ENCODE data around the gene PPP1R1B. TPM values are rescaled to one million over a fixed set of nuclear protein-coding genes. Genes with fewer than 3 reads are reported as not detected.

The PPP1R1B gene
- total and polyA plus RNA-seq, 2 experiments from 2014 or later, result 3.4 to 5.4 TPM

DNA sequence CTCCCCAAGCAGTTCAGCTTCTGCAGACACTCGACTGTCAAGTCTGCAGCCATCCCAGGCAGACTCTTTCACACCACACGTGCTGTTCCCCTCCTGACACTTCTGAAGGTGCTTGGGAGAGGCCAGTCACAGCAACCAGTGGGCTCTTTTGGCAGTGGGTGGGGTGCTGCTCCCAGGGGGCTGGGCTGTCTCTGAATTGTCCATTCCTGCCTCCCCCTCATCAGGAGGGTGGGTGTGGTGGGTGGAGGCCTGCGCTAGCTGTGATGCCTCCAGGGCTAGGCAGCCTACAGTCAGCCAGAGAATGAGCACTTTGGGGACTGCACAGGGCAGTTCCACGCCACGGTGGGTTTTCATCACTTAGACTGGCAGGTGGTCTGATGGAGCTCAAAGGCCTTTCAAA lies 20.5 kb downstream of the PPP1R1B start:
- Mint-ChIP-seq H3K4me1 (peaks cover 58% of the 10 kb centered on the region), H3K27me3 (ENCODE audit: insufficient read depth, low read depth, poor library complexity) (peaks cover 10% of the 10 kb centered on the region), H3K27ac (no peak overlapping the region), H3K4me3 (no peak overlapping the region), H3K36me3 (ENCODE audit: low read depth) (no peaks in the 10 kb centered on the region; the same call in 1 of the 3 replicates), H3K9me3 (no peaks in the 10 kb centered on the region; the same call in 2 of the 3 replicates)
- DNase-seq (ENCODE audit: low spot score), result no peak
- H3K9me2 ChIP-seq (ENCODE audit: insufficient read depth), result no peaks in the 10 kb centered on the region
- ATAC-seq, result no peak
- H3K36me3 ChIP-seq (ENCODE audit: insufficient read depth), result no peaks in the 10 kb centered on the region
- H3K4me1 ChIP-seq (ENCODE audit: insufficient read depth), result peaks cover 40% of the 10 kb centered on the region
- H3K4me3 ChIP-seq, result no peak overlapping the region
- H3K4me2 ChIP-seq, result no peak overlapping the region
- no peak overlapping the region for H2AFZ ChIP-seq
- no peak overlapping the region for H3K27ac ChIP-seq (ENCODE audit: low read depth)
- H3K27me3 ChIP-seq (ENCODE audit: insufficient read depth), result no peaks in the 10 kb centered on the region
- peaks cover 9% of the 10 kb centered on the region; the same call in 1 of the 2 replicates for H3F3A ChIP-seq (replicated peaks; ENCODE audit: low read depth)
- TF ChIP-seq EZH2 (IDR thresholded peaks at IDR 0.05; ENCODE audit: low read depth, unreplicated experiment) (no peak), CREB1 (CRISPR knock-in tag; IDR thresholded peaks at IDR 0.05; ENCODE audit: low read depth) (no peak), EZH2phosphoT487 (IDR thresholded peaks at IDR 0.05; ENCODE audit: unreplicated experiment) (no peak), ZNF114 (CRISPR knock-in tag; IDR thresholded peaks at IDR 0.05) (no peak), NANOG (IDR thresholded peaks at IDR 0.05; ENCODE audit: borderline replicate concordance) (no peak), STAT1 (IDR thresholded peaks at IDR 0.05; ENCODE audit: unreplicated experiment) (no peak), ZNF331 (CRISPR knock-in tag; IDR thresholded peaks at IDR 0.05; ENCODE audit: low read depth) (no peak), CTCF (conservative IDR thresholded peaks at IDR 0.05; ENCODE audit: low read depth in 2 of 2) (no peak), POLR2AphosphoS5 (IDR thresholded peaks at IDR 0.05; ENCODE audit: low read depth) (no peak), REST (IDR thresholded peaks at IDR 0.05; ENCODE audit: unreplicated experiment) (no peak), ETS1 (IDR thresholded peaks at IDR 0.05) (no peak), JUNB (IDR thresholded peaks at IDR 0.05; ENCODE audit: unreplicated experiment) (no peak)
- TF ChIP-seq, protein P1, sequence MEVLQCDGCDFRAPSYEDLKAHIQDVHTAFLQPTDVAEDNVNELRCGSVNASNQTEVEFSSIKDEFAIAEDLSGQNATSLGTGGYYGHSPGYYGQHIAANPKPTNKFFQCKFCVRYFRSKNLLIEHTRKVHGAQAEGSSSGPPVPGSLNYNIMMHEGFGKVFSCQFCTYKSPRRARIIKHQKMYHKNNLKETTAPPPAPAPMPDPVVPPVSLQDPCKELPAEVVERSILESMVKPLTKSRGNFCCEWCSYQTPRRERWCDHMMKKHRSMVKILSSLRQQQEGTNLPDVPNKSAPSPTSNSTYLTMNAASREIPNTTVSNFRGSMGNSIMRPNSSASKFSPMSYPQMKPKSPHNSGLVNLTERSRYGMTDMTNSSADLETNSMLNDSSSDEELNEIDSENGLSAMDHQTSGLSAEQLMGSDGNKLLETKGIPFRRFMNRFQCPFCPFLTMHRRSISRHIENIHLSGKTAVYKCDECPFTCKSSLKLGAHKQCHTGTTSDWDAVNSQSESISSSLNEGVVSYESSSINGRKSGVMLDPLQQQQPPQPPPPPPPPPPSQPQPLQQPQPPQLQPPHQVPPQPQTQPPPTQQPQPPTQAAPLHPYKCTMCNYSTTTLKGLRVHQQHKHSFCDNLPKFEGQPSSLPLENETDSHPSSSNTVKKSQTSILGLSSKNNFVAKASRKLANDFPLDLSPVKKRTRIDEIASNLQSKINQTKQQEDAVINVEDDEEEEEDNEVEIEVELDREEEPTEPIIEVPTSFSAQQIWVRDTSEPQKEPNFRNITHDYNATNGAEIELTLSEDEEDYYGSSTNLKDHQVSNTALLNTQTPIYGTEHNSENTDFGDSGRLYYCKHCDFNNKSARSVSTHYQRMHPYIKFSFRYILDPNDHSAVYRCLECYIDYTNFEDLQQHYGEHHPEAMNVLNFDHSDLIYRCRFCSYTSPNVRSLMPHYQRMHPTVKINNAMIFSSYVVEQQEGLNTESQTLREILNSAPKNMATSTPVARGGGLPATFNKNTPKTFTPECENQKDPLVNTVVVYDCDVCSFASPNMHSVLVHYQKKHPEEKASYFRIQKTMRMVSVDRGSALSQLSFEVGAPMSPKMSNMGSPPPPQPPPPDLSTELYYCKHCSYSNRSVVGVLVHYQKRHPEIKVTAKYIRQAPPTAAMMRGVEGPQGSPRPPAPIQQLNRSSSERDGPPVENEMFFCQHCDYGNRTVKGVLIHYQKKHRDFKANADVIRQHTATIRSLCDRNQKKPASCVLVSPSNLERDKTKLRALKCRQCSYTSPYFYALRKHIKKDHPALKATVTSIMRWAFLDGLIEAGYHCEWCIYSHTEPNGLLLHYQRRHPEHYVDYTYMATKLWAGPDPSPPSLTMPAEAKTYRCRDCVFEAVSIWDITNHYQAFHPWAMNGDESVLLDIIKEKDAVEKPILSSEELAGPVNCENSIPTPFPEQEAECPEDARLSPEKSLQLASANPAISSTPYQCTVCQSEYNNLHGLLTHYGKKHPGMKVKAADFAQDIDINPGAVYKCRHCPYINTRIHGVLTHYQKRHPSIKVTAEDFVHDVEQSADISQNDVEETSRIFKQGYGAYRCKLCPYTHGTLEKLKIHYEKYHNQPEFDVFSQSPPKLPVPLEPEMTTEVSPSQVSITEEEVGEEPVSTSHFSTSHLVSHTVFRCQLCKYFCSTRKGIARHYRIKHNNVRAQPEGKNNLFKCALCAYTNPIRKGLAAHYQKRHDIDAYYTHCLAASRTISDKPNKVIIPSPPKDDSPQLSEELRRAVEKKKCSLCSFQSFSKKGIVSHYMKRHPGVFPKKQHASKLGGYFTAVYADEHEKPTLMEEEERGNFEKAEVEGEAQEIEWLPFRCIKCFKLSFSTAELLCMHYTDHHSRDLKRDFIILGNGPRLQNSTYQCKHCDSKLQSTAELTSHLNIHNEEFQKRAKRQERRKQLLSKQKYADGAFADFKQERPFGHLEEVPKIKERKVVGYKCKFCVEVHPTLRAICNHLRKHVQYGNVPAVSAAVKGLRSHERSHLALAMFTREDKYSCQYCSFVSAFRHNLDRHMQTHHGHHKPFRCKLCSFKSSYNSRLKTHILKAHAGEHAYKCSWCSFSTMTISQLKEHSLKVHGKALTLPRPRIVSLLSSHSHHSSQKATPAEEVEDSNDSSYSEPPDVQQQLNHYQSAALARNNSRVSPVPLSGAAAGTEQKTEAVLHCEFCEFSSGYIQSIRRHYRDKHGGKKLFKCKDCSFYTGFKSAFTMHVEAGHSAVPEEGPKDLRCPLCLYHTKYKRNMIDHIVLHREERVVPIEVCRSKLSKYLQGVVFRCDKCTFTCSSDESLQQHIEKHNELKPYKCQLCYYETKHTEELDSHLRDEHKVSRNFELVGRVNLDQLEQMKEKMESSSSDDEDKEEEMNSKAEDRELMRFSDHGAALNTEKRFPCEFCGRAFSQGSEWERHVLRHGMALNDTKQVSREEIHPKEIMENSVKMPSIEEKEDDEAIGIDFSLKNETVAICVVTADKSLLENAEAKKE (CRISPR knock-in tag; IDR thresholded peaks at IDR 0.05), result no peak
- peaks cover 50% of the 10 kb centered on the region for H3K79me2 ChIP-seq (replicated peaks; ENCODE audit: insufficient read depth)
- H4K20me1 ChIP-seq (replicated peaks; ENCODE audit: insufficient read depth), result peaks cover 4% of the 10 kb centered on the region; the same call in 1 of the 2 replicates

All from GM23338 (cell line).